Transverse colon (tissue), 4 donors: ENCODE data around the gene YIPF1.

Experiments
- CTCF ChIP-seq, 5 experiments: fragments of 200-600 bp in 3 of 5; fragments of 450-650 bp in 2 of 5; sonication (generic) in 3 of 5; IDR thresholded peaks; 1 replicate in 2 of 5; 2 replicates in 3 of 5; pipeline ENCODE4 v1.5.1; 2016 to 2017; ENCODE audit warnings: antibody characterized with exemption in 5 of 5, inconsistent platforms in 3 of 5, mild to moderate bottlenecking in 2 of 5, moderate library complexity in 1 of 5
- POLR2AphosphoS5 ChIP-seq, 3 donors: sonication (generic); formaldehyde crosslinking; IDR thresholded peaks; one replicate each; pipeline ENCODE4 v1.6.1; 2016; ENCODE audit warnings: antibody characterized with exemption in 3 of 3

GRCh38 chr1:53810497-53810896 is 79.1 kb downstream of the YIPF1 start:
- TF ChIP-seq POLR2AphosphoS5 (IDR thresholded peaks at IDR 0.05) (no peak), CTCF (IDR thresholded peaks at IDR 0.05) (no peak)
